Stomach smooth muscle (tissue), 2 donors: ENCODE data around the gene RTEL1.

Experiments used
- H3K27ac ChIP-seq: one replicate; pipeline ENCODE4 v1.7.0; 2013; ENCODE audit warnings: mild to moderate bottlenecking, low read length, inconsistent platforms
- H3K27me3 ChIP-seq, 2 donors: one replicate each; pipeline ENCODE4 v1.7.0; 2013; ENCODE audit warnings: low read length in 2 of 2; ENCODE audit not compliant: insufficient read depth in 2 of 2, control insufficient read depth in 1 of 2
- H3K36me3 ChIP-seq, 2 donors: one replicate each; pipeline ENCODE4 v1.7.0; 2013; ENCODE audit warnings: low read length in 2 of 2; ENCODE audit not compliant: control insufficient read depth in 2 of 2, insufficient read depth in 2 of 2
- H3K4me1 ChIP-seq: one replicate; pipeline ENCODE4 v1.7.0; 2013; ENCODE audit warnings: low read length; ENCODE audit not compliant: control insufficient read depth, insufficient read depth
- H3K4me3 ChIP-seq, 2 donors: one replicate each; pipeline ENCODE4 v1.7.0; 2013; ENCODE audit warnings: low read length in 2 of 2
- H3K9ac ChIP-seq, 2 donors: one replicate each; pipeline ENCODE4 v1.7.0; 2013; ENCODE audit warnings: low read length in 2 of 2, mild to moderate bottlenecking in 1 of 2
- H3K9me3 ChIP-seq, 2 donors: one replicate each; pipeline ENCODE4 v1.7.0; 2013; ENCODE audit warnings: low read length in 2 of 2; ENCODE audit not compliant: control insufficient read depth in 2 of 2
- donor health status: healthy.
- donor health status: Pancreatic carcinoma.

Gene RTEL1

GRCh38 chr20:63740627-63741353 lies 82.7 kb downstream of the RTEL1 start:
- Histone ChIP-seq H3K36me3 (no peaks in the 10 kb centered on the region), H3K9me3 (no peaks in the 10 kb centered on the region), H3K9ac (peak overlapping the region; percentile 53 to 76), H3K27ac (peak overlapping the region; percentile 87), H3K4me3 (peak overlapping the region; percentile 71 to 81), H3K4me1 (peaks cover 34% of the 10 kb centered on the region), H3K27me3 (no peaks in the 10 kb centered on the region)

- no peaks in the 10 kb centered on the region for H3K36me3 ChIP-seq
- H3K27ac ChIP-seq, result peak overlapping the region; percentile 49
- H3K27me3 ChIP-seq, result no peaks in the 10 kb centered on the region
- H3K9me3 ChIP-seq, result no peaks in the 10 kb centered on the region
- peaks cover 34% of the 10 kb centered on the region for H3K4me1 ChIP-seq
- peak overlapping the region in 1 of 2 donors; percentile 53 for H3K9ac ChIP-seq
- peak overlapping the region; percentile 71 to 81 for H3K4me3 ChIP-seq
These were observed 83.2 kb downstream of the RTEL1 start for GRCh38 chr20:63741354-63741675.

GRCh38 chr20:63741676-63742380 lies 83.7 kb downstream of the RTEL1 start:
- H3K4me1 ChIP-seq, result peaks cover 34% of the 10 kb centered on the region
- H3K36me3 ChIP-seq, result no peaks in the 10 kb centered on the region
- H3K27me3 ChIP-seq, result no peaks in the 10 kb centered on the region
- peak overlapping the region; percentile 49 for H3K27ac ChIP-seq
- H3K9ac ChIP-seq, result no peak overlapping the region
- H3K4me3 ChIP-seq, result peak overlapping the region; percentile 71 to 81
- no peaks in the 10 kb centered on the region for H3K9me3 ChIP-seq

- no peaks in the 10 kb centered on the region for H3K9me3 ChIP-seq
- no peaks in the 10 kb centered on the region for H3K36me3 ChIP-seq
- H3K9ac ChIP-seq, result no peak overlapping the region
- H3K27ac ChIP-seq, result no peak overlapping the region
- peaks cover 34% of the 10 kb centered on the region for H3K4me1 ChIP-seq
- H3K27me3 ChIP-seq, result no peaks in the 10 kb centered on the region
- no peak overlapping the region for H3K4me3 ChIP-seq
These were observed 84.4 kb downstream of the RTEL1 start for GRCh38 chr20:63742381-63743024.

- H3K27ac ChIP-seq, result no peak overlapping the region
- no peaks in the 10 kb centered on the region for H3K36me3 ChIP-seq
- peaks cover 30% of the 10 kb centered on the region for H3K4me1 ChIP-seq
These were observed 85.3 kb downstream of the RTEL1 start for GRCh38 chr20:63743210-63743970.

GRCh38 chr20:63744158-63744557 lies 86.0 kb downstream of the RTEL1 start:
- peaks cover 22% of the 10 kb centered on the region for H3K4me1 ChIP-seq
- H3K9me3 ChIP-seq, result no peaks in the 10 kb centered on the region
- no peaks in the 10 kb centered on the region for H3K27me3 ChIP-seq
- H3K9ac ChIP-seq, result no peak overlapping the region
- no peaks in the 10 kb centered on the region for H3K36me3 ChIP-seq
- H3K27ac ChIP-seq, result no peak overlapping the region
- no peak overlapping the region for H3K4me3 ChIP-seq

More at GRCh38 chr20:63743210-63743970, 85.3 kb downstream of the RTEL1 start:
- no peaks in the 10 kb centered on the region for H3K9me3 ChIP-seq
- no peaks in the 10 kb centered on the region for H3K27me3 ChIP-seq
- no peak overlapping the region for H3K9ac ChIP-seq
- no peak overlapping the region for H3K4me3 ChIP-seq

- Histone ChIP-seq H3K9ac (no peak overlapping the region), H3K36me3 (no peaks in the 10 kb centered on the region), H3K27ac (no peak overlapping the region), H3K9me3 (no peaks in the 10 kb centered on the region), H3K27me3 (no peaks in the 10 kb centered on the region), H3K4me1 (peaks cover 20% of the 10 kb centered on the region), H3K4me3 (no peak overlapping the region)
These were observed 86.7 kb downstream of the RTEL1 start for GRCh38 chr20:63744574-63745423.

GRCh38 chr20:63745424-63745805 lies 87.3 kb downstream of the RTEL1 start:
- no peaks in the 10 kb centered on the region for H3K27me3 ChIP-seq
- no peaks in the 10 kb centered on the region for H3K36me3 ChIP-seq
- H3K4me3 ChIP-seq, result no peak overlapping the region
- no peak overlapping the region for H3K27ac ChIP-seq
- H3K4me1 ChIP-seq, result peaks cover 18% of the 10 kb centered on the region
- H3K9me3 ChIP-seq, result no peaks in the 10 kb centered on the region
- H3K9ac ChIP-seq, result no peak overlapping the region
